Measurements from ENCODE around the gene DVL3.

- TF ChIP-seq CTCF (IDR thresholded peaks at IDR 0.05; ENCODE audit: insufficient read depth, low read length, poor library complexity, severe bottlenecking): no peak
- TF ChIP-seq EZH2phosphoT487 (conservative IDR thresholded peaks at IDR 0.05; ENCODE audit: low read length): no peak
Measured at GRCh38 chr3:184180165-184180564, 25.0 kb downstream of the DVL3 start.

Measured in SU-DHL-6 (cell line).